ENCODE data around the gene STMN1.
"Not testable (repeated sequence)": the region's sequence is repeated elsewhere in the genome, so short reads cannot be mapped to it uniquely, and the experiment has no call there.

The STMN1 gene

DNA sequence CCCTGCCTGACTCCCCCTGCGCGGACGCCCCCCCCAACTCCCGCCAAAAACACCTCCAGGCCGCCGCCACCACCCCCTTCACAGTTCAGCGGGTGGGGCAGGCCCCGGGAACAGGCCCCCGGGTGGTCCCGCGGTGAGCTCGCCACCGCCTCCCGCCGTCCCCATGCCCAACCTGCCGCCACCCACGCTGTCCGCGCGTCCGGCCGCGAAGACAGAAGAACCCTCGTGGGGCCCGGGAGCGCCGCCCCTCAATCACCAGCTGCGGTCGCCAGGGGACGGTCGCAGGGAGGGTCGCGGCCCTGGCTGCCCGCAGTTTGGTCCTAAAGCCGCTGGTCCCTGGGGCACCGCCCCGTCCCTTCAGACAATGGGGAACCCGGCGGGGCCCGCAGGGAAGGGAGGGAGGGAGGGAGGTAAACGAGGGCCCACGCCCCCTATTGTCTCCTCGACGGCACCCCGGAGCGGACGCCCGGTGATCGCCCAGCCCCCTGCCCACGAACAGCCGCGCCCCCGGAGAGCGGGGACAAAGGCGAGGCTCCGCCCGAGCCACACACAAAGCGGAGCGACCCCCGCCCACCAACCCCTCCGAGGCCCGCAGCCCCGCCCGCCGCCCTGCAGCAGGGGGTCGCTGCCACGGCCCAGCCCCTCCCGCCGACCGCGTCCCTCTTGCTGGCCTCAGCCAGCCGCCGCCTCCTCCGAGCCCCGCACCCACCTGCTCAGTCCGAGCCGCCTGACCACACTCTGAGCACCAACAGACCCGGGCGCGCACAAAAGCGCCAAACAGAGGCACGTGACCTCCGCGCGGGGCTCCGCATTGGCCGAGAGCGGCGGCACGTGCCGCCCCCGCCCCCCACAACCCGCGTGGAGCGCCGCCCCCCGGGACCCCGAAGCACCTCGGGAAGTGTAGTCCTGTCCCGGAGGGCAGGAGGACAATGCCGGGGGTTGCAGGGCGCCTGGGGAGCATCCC, at the start of gene STMN1:
STMN1 (minus strand) TSS at position 740 of the 964 bp plus-strand sequence. CDS start 1,743 bp downstream, outside the sequence.
- Mint-ChIP-seq H3K27me3 (no peaks in the 10 kb centered on the region), H3K27ac (peak within 1 kb of the TSS; percentile 96), H3K4me3 (peak within 1 kb of the TSS; percentile 90 to 94), H3K36me3 (peaks cover 10% of the 10 kb centered on the region in 2 donors), H3K9me3 (peaks cover 0 to 3% of the 10 kb centered on the region in 2 donors), H3K4me1 (peaks cover 2 to 23% of the 10 kb centered on the region in 2 donors)
- ATAC-seq (replicated peaks): peak; percentile 82 to 86
- peak; percentile 78 for DNase-seq

GRCh38 chr1:25955553-25955952, 49.3 kb upstream of the STMN1 start:
- Mint-ChIP-seq H3K4me3 (no peak overlapping the region), H3K9me3 (peaks cover 5 to 10% of the 10 kb centered on the region in 2 donors), H3K4me1 (peaks cover 0 to 7% of the 10 kb centered on the region in 2 donors), H3K27ac (no peak overlapping the region), H3K27me3 (no peaks in the 10 kb centered on the region), H3K36me3 (peaks cover 29 to 31% of the 10 kb centered on the region in 2 donors)
- DNase-seq (no peak), ATAC-seq (replicated peaks) (no peak)

DNA sequence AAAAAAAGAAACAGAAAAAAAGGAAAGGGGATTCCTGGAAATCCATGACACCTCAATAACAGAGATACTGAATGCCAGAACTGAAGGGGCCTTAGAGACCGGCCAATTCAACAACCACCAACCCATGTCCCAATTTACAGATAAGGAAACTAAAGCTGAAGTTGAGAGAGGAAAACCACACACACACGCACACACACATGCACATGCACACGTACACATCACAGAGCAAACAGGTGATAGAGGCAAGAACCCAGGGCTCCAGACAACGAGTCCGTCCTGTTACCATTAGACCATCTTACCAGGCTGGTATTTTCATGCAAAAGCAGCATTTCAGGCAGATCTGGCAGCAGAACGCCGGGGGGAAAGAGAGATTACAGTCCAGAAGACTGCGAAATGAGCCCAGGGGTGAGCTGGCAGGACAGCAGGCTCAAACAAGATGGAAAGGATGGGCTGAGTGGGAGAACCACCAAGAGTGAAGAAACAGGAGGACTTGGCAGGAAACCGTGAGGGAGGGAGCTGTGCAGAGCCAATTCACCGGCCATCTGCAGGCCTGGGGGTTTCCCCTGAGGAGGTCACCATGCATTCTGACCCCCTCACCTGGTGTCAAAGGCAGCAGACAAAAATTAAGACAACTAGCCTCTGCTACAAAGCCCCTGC, 48.2 kb upstream of the STMN1 start:
- Mint-ChIP-seq H3K36me3 (peaks cover 20 to 22% of the 10 kb centered on the region in 2 donors), H3K27ac (no peak overlapping the region), H3K27me3 (no peaks in the 10 kb centered on the region), H3K4me1 (peaks cover 0 to 7% of the 10 kb centered on the region in 2 donors), H3K4me3 (no peak overlapping the region), H3K9me3 (peaks cover 5 to 10% of the 10 kb centered on the region in 2 donors)
- DNase-seq (no peak), ATAC-seq (replicated peaks) (no peak)

DNA sequence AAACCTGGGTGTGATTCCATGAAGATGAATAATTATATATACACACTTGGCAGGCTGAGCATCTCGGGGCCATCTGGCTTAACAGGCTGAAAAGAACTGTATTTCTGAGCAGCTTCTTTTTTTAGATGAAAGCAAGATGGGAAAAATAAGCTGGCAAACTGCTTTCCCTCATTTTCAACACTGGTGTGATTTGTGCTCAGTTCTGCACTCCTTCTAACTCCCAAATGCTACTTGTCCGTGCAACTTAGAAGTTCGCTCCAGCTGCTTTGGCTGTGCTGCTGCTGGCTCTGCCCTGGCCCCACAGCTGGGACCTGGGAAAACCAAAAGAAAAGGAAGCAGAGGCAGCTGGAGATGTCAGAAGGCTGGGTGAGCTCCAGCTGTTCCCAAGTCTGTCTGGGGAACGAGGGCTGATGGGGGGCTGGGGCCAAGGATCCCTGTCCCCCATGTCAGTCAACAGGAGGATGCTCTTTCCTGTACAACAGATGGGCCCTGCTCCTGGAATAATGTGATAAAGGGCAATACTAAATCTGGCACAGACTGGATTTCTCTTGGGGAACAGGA, 46.7 kb upstream of the STMN1 start:
- Mint-ChIP-seq H3K4me1 (peaks cover 0 to 7% of the 10 kb centered on the region in 2 donors), H3K4me3 (no peak overlapping the region), H3K9me3 (peaks cover 0 to 5% of the 10 kb centered on the region in 2 donors), H3K27ac (no peak overlapping the region), H3K36me3 (peaks cover 7 to 9% of the 10 kb centered on the region in 2 donors), H3K27me3 (no peaks in the 10 kb centered on the region)
- ATAC-seq (replicated peaks): no peak
- no peak for DNase-seq

GRCh38 chr1:25948641-25949040, 42.4 kb upstream of the STMN1 start:
- Mint-ChIP-seq H3K27ac (no peak overlapping the region), H3K4me3 (no peak overlapping the region), H3K9me3 (peaks cover 8% of the 10 kb centered on the region in 2 donors), H3K27me3 (no peaks in the 10 kb centered on the region), H3K4me1 (no peaks in the 10 kb centered on the region), H3K36me3 (peaks cover 7 to 12% of the 10 kb centered on the region in 2 donors)
- ATAC-seq (replicated peaks) (no peak), DNase-seq (no peak)

GRCh38 chr1:25947027-25947426, 40.8 kb upstream of the STMN1 start:
- Mint-ChIP-seq H3K4me1 (no peaks in the 10 kb centered on the region), H3K36me3 (peaks cover 10 to 18% of the 10 kb centered on the region in 2 donors), H3K9me3 (peaks cover 18 to 20% of the 10 kb centered on the region in 2 donors), H3K27me3 (no peaks in the 10 kb centered on the region), H3K27ac (no peak overlapping the region), H3K4me3 (no peak overlapping the region)
- ATAC-seq (replicated peaks) (no peak), DNase-seq (no peak)

- no peaks in the 10 kb centered on the region for H3K4me1 Mint-ChIP-seq
- H3K27ac Mint-ChIP-seq: no peak overlapping the region
- no peaks in the 10 kb centered on the region for H3K27me3 Mint-ChIP-seq
- no peak overlapping the region for H3K4me3 Mint-ChIP-seq
- peaks cover 18 to 20% of the 10 kb centered on the region in 2 donors for H3K9me3 Mint-ChIP-seq
- no peak for ATAC-seq (replicated peaks)
- DNase-seq: no peak
- peaks cover 10 to 18% of the 10 kb centered on the region in 2 donors for H3K36me3 Mint-ChIP-seq
These were observed 39.5 kb upstream of the STMN1 start for GRCh38 chr1:25945761-25946160.

DNA sequence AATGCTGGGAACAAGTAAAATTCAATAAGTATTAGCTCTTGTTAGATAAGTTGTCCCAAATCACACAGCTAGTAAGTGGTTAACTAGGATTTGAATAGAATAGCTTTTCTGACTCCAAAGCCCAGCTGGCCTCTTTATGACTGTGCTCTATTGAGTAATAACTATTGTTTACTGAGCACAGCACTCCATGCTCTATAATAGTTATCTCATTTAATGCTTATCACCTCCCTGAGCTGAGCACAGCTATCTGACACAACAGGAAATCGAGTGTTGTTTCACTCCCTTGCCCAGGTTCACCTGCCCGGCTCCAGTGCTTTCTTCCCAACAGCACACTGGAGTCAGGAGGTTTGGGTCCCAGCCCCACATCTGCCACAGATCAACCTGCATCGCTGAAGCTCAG, 38.8 kb upstream of the STMN1 start:
- H3K27me3 Mint-ChIP-seq: no peaks in the 10 kb centered on the region
- H3K9me3 Mint-ChIP-seq: peaks cover 18 to 20% of the 10 kb centered on the region in 2 donors
- H3K27ac Mint-ChIP-seq: no peak overlapping the region
- H3K4me3 Mint-ChIP-seq: no peak overlapping the region
- H3K4me1 Mint-ChIP-seq: no peaks in the 10 kb centered on the region
- ATAC-seq (replicated peaks): no peak
- H3K36me3 Mint-ChIP-seq: peaks cover 10 to 18% of the 10 kb centered on the region in 2 donors
- DNase-seq: no peak

DNA sequence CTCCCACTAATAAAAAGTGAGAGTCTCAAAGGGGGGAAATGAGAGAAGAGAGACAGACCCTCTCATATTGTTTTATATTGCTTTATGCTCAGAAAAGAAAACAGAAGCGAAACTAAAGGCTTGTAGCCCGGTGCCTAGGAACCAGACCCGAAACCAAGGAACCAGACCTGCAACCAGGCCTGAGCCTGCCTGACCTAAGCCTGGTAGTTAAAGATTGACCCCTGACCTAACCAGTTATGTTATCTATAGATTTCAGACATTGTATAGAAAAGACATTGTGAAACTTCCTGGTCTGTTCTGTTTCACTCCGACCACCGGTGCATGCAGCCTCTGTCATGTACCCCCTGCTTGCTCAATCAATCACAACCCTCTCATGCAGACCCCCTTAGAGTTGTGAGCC, 37.3 kb upstream of the STMN1 start:
- Mint-ChIP-seq H3K9me3 (peaks cover 18 to 20% of the 10 kb centered on the region in 2 donors), H3K36me3 (peaks cover 10 to 18% of the 10 kb centered on the region in 2 donors)
- not testable (repeated sequence) for H3K27ac Mint-ChIP-seq; H3K4me1 Mint-ChIP-seq; H3K27me3 Mint-ChIP-seq; H3K4me3 Mint-ChIP-seq; ATAC-seq (replicated peaks)
- DNase-seq: peak; percentile 4

DNA sequence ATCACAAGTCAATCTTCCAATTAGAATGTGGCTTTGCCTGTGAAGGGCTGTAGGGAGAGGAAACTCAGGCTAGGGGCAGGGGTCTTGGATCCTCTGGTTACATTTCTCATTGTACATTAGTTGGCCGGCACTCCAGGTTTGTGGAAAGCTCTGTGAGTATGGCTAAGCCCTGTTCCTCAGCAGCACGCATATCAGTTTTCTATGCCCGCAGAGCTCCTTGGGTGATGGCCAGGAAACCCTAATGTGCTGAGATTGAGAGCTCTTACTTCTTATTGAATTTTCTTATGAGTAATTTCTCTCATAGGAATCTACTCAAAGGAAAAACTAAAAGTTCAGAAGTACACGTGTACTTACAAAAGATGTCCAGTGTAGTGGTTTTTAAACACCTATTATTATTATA, 30.7 kb upstream of the STMN1 start:
- Mint-ChIP-seq H3K9me3 (no peaks in the 10 kb centered on the region), H3K4me1 (peaks cover 0 to 3% of the 10 kb centered on the region in 2 donors), H3K27me3 (peaks cover 0 to 7% of the 10 kb centered on the region in 2 donors), H3K4me3 (no peak overlapping the region), H3K27ac (no peak overlapping the region), H3K36me3 (no peaks in the 10 kb centered on the region)
- ATAC-seq (replicated peaks): no peak
- no peak for DNase-seq

- Mint-ChIP-seq H3K27me3 (peaks cover 0 to 7% of the 10 kb centered on the region in 2 donors), H3K4me3 (no peak overlapping the region), H3K4me1 (peaks cover 5 to 14% of the 10 kb centered on the region in 2 donors), H3K27ac (no peak overlapping the region), H3K36me3 (no peaks in the 10 kb centered on the region), H3K9me3 (no peaks in the 10 kb centered on the region)
- ATAC-seq (replicated peaks) (no peak), DNase-seq (no peak)
These were observed 27.5 kb upstream of the STMN1 start for GRCh38 chr1:25933479-25934365.

DNA sequence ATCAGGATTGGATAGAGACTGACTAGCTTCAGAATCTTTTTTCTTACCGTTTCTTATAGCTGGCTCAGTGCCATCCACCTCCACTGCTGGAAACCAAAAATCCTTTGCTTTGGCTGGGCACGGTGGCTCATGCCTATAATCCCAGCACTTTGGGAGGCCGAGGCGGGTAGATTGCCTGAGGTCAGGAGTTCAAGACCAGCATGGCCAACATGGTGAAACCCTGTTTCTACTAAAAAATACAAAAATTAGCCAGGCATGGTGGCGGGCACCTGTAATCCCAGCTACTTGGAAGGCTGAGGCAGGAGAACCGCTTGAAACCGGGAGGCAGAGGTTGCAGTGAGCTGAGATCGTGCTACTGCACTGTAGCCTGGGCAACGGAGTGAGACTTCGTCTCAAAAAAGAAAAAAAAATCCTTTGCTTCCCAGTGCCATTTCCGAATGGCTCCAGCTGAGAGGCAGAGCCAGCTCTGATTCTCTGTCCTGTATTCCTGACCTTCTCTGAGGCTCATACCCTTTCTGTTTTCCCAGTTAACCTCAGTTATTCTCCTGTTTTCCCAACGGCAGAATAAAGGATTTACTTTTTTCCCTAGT, 26.7 kb upstream of the STMN1 start:
- peaks cover 5 to 14% of the 10 kb centered on the region in 2 donors for H3K4me1 Mint-ChIP-seq
- not testable (repeated sequence) for H3K36me3 Mint-ChIP-seq; ATAC-seq (replicated peaks); DNase-seq; H3K27ac Mint-ChIP-seq; H3K27me3 Mint-ChIP-seq; H3K4me3 Mint-ChIP-seq; H3K9me3 Mint-ChIP-seq

DNA sequence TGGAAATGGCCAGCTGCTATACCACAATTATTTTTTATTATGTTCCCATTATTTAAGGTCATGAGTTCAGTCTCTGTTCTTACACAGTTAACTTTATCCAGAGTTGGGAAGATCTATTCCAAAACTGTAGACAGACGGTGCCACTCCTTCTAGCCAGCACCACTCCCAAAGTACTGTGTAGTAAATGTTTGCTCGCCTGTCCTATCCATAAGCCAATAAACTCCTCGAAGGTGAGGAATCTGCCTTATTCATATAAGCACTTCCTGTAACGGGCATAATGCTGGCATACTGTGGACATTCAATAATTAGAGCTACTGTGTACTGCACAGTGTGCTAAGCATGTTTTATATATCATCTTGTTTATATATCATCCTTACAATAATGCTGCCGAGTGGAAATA, 26.1 kb upstream of the STMN1 start:
- peaks cover 0 to 7% of the 10 kb centered on the region in 2 donors for H3K27me3 Mint-ChIP-seq
- H3K4me1 Mint-ChIP-seq: peaks cover 5 to 14% of the 10 kb centered on the region in 2 donors
- no peaks in the 10 kb centered on the region for H3K9me3 Mint-ChIP-seq
- DNase-seq (no peak), ATAC-seq (replicated peaks) (no peak)
- no peaks in the 10 kb centered on the region for H3K36me3 Mint-ChIP-seq
- H3K27ac Mint-ChIP-seq: no peak overlapping the region
- H3K4me3 Mint-ChIP-seq: no peak overlapping the region
